Endothelial cell (in vitro differentiated cells): ENCODE data around the gene TCERG1L. TPM values are rescaled to one million over a fixed set of nuclear protein-coding genes. Genes with fewer than 3 reads are reported as not detected.

Source experiments
- DNase-seq: peaks from one replicate; pipeline ENCODE4 v3.0.0; 2021; ENCODE audit warnings: low spot score
- H3K27ac Mint-ChIP-seq: one replicate; pipeline ENCODE4 v1.8.0; 2021; ENCODE audit warnings: mixed read lengths, inconsistent platforms; ENCODE audit not compliant: unreplicated experiment
- H3K27me3 Mint-ChIP-seq: one replicate; pipeline ENCODE4 v1.8.0; 2021; ENCODE audit warnings: mild to moderate bottlenecking, moderate library complexity, mixed read lengths, inconsistent platforms; ENCODE audit not compliant: unreplicated experiment
- H3K36me3 Mint-ChIP-seq: one replicate; pipeline ENCODE4 v1.8.0; 2021; ENCODE audit warnings: mild to moderate bottlenecking, low read depth, mixed read lengths, inconsistent platforms; ENCODE audit not compliant: unreplicated experiment
- H3K4me1 Mint-ChIP-seq: one replicate; pipeline ENCODE4 v1.8.0; 2021; ENCODE audit warnings: mild to moderate bottlenecking, mixed read lengths, inconsistent platforms; ENCODE audit not compliant: unreplicated experiment
- H3K4me3 Mint-ChIP-seq: one replicate; pipeline ENCODE4 v1.8.0; 2021; ENCODE audit warnings: mild to moderate bottlenecking, mixed read lengths, inconsistent platforms; ENCODE audit not compliant: unreplicated experiment
- H3K9me3 Mint-ChIP-seq: one replicate; pipeline ENCODE4 v1.8.0; 2021; ENCODE audit warnings: mixed read lengths, inconsistent platforms; ENCODE audit not compliant: unreplicated experiment
- total RNA-seq: library from RNA; stranded (reverse); fragmentation: NEBNext Ultra II Directional; extraction: Animal tissue kit (Norgen Biotek cat#: 25700); gene quantifications from one replicate; pipeline ENCODE4 v1.2.1, GENCODE V29; 2021; ENCODE audit not compliant: unreplicated experiment
- TF ChIP-seq, protein P1 (sequence below): fragments of 200-600 bp; sonication (generic); IDR thresholded peaks from one replicate; pipeline ENCODE4 v1.5.0; 2021; ENCODE audit warnings: antibody characterized with exemption; ENCODE audit not compliant: unreplicated experiment

TCERG1L gene
- total RNA-seq, 1 donor from 2014 or later = not detected

DNA sequence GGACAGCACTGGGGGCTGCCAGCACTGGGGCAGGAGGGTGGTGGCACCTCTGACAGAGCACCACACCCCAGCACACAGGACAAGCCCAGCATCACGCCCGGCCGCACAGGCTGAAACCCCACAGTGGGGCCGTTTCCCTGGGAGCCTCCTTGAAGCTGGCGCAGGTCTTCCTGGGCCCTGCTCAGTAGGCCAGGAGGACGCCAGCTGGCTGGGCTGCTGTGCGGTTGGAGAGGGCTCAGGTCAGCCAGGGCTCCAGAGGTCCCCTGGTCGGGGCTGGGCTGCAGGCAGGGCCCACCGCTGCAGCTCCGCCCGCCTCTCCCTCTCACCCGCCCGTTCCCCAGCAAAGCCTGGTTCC, 137.3 kb downstream of the TCERG1L start:
- no peaks in the 10 kb centered on the region for H3K4me1 Mint-ChIP-seq
- TF ChIP-seq, protein P1, sequence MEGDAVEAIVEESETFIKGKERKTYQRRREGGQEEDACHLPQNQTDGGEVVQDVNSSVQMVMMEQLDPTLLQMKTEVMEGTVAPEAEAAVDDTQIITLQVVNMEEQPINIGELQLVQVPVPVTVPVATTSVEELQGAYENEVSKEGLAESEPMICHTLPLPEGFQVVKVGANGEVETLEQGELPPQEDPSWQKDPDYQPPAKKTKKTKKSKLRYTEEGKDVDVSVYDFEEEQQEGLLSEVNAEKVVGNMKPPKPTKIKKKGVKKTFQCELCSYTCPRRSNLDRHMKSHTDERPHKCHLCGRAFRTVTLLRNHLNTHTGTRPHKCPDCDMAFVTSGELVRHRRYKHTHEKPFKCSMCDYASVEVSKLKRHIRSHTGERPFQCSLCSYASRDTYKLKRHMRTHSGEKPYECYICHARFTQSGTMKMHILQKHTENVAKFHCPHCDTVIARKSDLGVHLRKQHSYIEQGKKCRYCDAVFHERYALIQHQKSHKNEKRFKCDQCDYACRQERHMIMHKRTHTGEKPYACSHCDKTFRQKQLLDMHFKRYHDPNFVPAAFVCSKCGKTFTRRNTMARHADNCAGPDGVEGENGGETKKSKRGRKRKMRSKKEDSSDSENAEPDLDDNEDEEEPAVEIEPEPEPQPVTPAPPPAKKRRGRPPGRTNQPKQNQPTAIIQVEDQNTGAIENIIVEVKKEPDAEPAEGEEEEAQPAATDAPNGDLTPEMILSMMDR = no peak
- DNase-seq = no peak
- peaks cover 14% of the 10 kb centered on the region for H3K36me3 Mint-ChIP-seq
- H3K27me3 Mint-ChIP-seq = no peaks in the 10 kb centered on the region
- no peak overlapping the region for H3K4me3 Mint-ChIP-seq
- no peak overlapping the region for H3K27ac Mint-ChIP-seq
- peaks cover 36% of the 10 kb centered on the region for H3K9me3 Mint-ChIP-seq

DNA sequence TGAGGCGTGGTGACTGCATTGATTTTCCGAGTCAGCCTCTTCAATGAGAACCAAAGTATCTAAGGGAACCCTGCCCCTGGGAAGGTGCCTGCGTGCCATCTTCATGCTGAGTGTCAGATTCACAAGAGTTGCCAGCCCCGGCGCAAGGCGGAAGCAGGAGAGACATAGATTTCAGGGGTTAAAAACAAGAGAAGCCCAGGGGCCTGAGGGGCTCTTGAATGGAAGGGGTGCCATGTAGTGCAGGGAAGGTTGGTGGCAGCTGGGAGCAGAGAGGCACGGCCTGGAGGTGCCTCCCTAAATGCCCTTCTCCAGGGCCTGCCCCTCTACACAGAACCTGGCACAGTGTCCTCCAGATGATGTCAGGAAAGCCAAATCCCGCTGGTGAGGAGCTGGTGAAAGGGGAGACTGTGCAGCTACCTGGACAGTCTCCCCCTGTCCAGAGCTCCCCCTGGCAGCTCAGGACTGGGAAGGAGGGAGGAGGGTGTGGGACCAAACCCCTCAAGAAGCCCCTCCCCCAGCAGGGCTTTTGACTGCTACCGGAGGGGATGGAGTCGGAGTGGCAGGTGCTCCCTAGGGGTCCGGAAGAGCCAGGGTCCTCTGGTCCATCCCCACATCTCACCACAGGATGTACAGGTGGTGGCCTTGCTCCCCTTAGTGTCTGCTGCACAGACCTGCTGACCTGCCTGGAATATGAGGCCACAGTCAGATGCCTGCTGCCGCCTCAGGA, 137.9 kb downstream of the TCERG1L start:
- H3K36me3 Mint-ChIP-seq = peaks cover 14% of the 10 kb centered on the region
- no peaks in the 10 kb centered on the region for H3K27me3 Mint-ChIP-seq
- no peak overlapping the region for H3K4me3 Mint-ChIP-seq
- no peak for DNase-seq
- TF ChIP-seq, protein P1 = no peak
- H3K4me1 Mint-ChIP-seq = no peaks in the 10 kb centered on the region
- H3K27ac Mint-ChIP-seq = no peak overlapping the region
- H3K9me3 Mint-ChIP-seq = peaks cover 37% of the 10 kb centered on the region

DNA sequence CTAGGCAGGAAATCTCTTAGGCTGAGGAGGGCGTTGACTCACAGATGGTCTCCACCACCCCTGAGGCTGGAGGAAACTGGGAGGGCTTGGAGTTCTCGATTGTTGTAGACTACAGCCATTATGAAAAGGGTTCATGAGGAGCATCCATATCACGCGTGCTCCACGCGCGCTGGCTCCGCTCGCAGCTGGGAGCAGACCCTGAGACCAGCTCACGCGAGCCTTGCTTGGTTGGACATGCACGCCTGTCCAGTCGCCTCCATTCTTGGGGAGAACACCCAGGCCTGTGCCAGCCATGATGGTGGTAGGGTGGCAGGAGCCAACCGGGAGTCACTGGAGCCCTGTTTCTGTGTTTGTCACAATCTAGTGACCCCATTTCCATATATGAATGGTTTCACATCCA, 139.1 kb downstream of the TCERG1L start:
- no peaks in the 10 kb centered on the region for H3K4me1 Mint-ChIP-seq
- H3K9me3 Mint-ChIP-seq = peaks cover 33% of the 10 kb centered on the region

DNA sequence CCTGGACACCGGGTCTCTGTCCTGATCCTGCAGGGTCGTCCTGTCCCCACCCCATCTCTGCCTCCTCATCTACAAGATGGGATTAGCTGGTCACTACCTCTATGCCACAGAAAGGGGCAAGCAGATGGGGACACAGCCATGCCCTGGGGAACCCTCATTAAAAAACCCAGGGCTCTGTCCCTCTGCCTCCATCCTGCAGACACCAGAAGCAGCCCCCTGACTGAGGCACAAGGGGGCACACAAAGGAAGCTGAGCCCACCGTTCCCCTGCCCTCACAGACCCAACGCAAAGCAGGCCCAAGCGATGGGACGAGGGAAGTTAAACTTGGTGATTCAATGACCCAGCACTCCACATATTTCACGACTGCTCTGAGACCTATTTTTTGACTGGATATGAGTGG, 142.4 kb downstream of the TCERG1L start:
- Mint-ChIP-seq H3K9me3 (peaks cover 42% of the 10 kb centered on the region), H3K36me3 (peaks cover 12% of the 10 kb centered on the region)

More for the DNA sequence above, 139.1 kb downstream of the TCERG1L start:
- H3K27ac Mint-ChIP-seq = no peak overlapping the region
- DNase-seq = no peak
- H3K36me3 Mint-ChIP-seq = peaks cover 14% of the 10 kb centered on the region
- H3K27me3 Mint-ChIP-seq = no peaks in the 10 kb centered on the region
- TF ChIP-seq, protein P1 = no peak
- no peak overlapping the region for H3K4me3 Mint-ChIP-seq

More for the DNA sequence above, 142.4 kb downstream of the TCERG1L start:
- no peak for DNase-seq
- Mint-ChIP-seq H3K4me1 (no peaks in the 10 kb centered on the region), H3K4me3 (no peak overlapping the region), H3K27ac (no peak overlapping the region), H3K27me3 (peaks cover 3% of the 10 kb centered on the region)
- TF ChIP-seq, protein P1 = no peak
